Measurements from ENCODE around the gene FOXC2. TPM values are rescaled to one million over a fixed set of nuclear protein-coding genes. Genes with fewer than 3 reads are reported as not detected.

The FOXC2 gene
- total and polyA plus RNA-seq, 7 donors, result under 0.01 to 0.81 (median 0.39) TPM; not detected in 1

DNA sequence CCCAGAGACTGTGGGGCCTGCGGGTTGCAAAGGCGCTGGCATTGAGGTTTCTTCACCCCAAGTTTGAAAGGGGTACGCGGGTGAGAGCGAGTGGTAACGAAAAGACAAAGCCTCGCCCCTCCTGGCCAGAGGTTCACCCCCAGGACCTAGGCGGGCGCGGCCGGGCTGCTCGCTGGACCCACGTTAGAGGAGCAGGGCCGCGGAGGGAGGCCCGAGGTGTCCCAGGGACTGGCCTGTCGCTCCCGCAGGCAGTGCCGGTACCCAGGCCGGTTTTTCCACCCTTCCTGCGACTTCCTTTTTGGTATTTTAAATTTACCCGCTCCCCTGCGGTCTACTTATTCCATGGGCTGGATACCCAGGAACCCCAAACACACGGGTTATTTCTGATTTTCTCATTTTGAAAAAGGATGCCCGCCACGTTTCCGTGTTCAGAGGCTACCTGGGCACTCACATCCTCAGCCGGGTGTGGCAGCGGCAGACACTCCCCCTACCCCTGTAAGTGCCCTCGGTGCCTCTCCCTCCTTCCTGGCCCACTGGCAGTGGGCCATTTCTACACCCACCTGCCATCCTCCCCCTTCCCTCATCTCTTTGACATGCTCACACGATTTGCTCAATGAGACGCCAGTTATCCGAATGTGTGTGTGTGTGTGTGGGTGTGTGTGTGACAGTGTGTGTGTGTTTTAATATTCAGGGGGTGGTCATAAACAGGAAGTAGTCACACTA, 10.1 kb downstream of the FOXC2 start:
- WGBS, 2 donors, result 6 to 12% methylated on average over 33 of the region's 33 CpGs
- Histone ChIP-seq H3K4me1 (peaks cover 0 to 31% (median 20%) of the 10 kb centered on the region in 4 donors), H3K4me3 (peak overlapping the region in 3 of 4 donors; percentile 14 to 35 (median 33)), H3K36me3 (no peaks in the 10 kb centered on the region), H3K27ac (peak overlapping the region in 3 of 4 donors; percentile 2 to 58 (median 14)), H3K9me3 (no peaks in the 10 kb centered on the region), H3K27me3 (peaks cover 46 to 100% (median 75%) of the 10 kb centered on the region in 3 donors)
- no peak for DNase-seq
- no peak for TF ChIP-seq POLR2A (IDR thresholded peaks at IDR 0.05)
- TF ChIP-seq, protein P1, sequence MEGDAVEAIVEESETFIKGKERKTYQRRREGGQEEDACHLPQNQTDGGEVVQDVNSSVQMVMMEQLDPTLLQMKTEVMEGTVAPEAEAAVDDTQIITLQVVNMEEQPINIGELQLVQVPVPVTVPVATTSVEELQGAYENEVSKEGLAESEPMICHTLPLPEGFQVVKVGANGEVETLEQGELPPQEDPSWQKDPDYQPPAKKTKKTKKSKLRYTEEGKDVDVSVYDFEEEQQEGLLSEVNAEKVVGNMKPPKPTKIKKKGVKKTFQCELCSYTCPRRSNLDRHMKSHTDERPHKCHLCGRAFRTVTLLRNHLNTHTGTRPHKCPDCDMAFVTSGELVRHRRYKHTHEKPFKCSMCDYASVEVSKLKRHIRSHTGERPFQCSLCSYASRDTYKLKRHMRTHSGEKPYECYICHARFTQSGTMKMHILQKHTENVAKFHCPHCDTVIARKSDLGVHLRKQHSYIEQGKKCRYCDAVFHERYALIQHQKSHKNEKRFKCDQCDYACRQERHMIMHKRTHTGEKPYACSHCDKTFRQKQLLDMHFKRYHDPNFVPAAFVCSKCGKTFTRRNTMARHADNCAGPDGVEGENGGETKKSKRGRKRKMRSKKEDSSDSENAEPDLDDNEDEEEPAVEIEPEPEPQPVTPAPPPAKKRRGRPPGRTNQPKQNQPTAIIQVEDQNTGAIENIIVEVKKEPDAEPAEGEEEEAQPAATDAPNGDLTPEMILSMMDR (IDR thresholded peaks at IDR 0.05), result no peak
- no peak for TF ChIP-seq EP300 (IDR thresholded peaks at IDR 0.05)
- TF ChIP-seq POLR2AphosphoS5 (IDR thresholded peaks at IDR 0.05), result no peak
- intact Hi-C loops (cut with DNase I), result loop anchor here (10.0 kb wide), 1 partner anchor 178 kb away; no protein-coding TSS in a partner anchor

DNA sequence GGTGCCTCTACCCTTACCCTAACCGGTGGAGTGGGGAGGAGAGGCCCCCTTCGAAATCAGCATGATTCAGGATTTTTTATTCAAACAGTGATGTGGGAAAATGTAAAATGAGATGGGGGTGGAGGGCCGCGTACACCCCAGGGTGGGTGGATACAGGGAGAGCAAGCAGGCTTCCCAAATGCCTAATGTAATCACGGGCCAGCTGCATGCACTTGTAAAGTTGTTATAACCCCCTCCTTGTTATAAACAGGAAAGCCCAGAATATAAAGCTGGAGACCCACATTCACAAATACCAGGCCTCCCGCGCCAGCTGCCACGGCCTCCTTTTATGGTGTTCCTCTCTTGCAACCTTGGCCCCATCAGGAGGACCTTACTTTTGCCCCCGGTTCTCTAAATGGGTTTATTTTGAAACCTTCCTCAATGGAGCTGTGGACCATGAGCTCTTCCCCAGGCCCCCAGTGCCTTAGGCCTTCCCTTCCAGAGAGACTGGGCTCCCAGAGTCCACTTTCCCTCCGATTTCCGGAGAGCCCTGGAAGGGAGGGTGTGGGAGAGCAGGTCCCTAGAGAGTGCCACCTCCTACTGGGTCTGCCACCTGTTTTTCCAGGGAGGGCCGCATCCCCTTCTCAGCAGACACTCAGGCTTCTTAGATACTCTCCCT, 10.8 kb downstream of the FOXC2 start:
- H3K27ac ChIP-seq, result peak overlapping the region in 2 of 4 donors; percentile 2 to 38
- no peaks in the 10 kb centered on the region for H3K9me3 ChIP-seq
- H3K36me3 ChIP-seq, result no peaks in the 10 kb centered on the region
- WGBS, 2 donors, result 22 to 51% methylated on average over 12 of the region's 12 CpGs
- intact Hi-C loops (cut with DNase I), result loop anchor here (10.0 kb wide), 1 partner anchor 177 kb away; no protein-coding TSS in a partner anchor
- no peak for DNase-seq
- peaks cover 42 to 100% (median 68%) of the 10 kb centered on the region in 3 donors for H3K27me3 ChIP-seq
- peaks cover 0 to 31% (median 20%) of the 10 kb centered on the region in 4 donors for H3K4me1 ChIP-seq
- no peak overlapping the region for H3K4me3 ChIP-seq
- no peak for TF ChIP-seq EP300 (IDR thresholded peaks at IDR 0.05)
- TF ChIP-seq POLR2AphosphoS5 (IDR thresholded peaks at IDR 0.05), result no peak
- no peak for TF ChIP-seq POLR2A (IDR thresholded peaks at IDR 0.05)
- TF ChIP-seq, protein P1 (IDR thresholded peaks at IDR 0.05), result no peak

DNA sequence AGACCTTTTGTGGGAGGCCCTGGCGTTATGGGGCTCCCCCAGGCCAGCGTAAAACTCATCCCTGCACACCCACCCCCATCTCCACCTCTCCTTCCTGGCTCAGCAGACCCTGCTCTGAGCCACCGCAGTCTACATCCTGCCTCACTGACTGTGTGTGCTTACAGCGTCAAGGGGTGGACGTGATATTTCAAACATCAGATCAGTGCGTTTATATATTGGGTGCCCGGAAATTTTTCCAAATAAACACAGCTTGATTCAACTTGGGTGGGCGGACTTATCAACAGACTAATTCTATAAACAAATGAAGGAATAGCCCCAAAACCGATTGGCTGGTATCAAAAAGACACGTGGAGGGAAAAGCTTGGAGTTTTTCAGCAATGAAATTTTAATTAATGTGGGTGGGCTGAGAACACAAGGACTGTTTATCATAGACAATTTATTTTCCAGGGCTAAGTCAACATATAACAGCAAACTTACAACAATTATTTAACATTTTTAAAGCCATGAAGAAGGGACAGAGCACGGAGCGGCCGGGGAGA, 11.5 kb downstream of the FOXC2 start, which contains the start of gene FOXL1:
Gene FOXL1 (plus strand): TSS at position 489 of the 539 bp plus-strand sequence. CDS start 175 bp downstream, outside the sequence.
- H3K27me3 ChIP-seq, result peaks cover 39 to 99% (median 61%) of the 10 kb centered on the region in 3 donors
- intact Hi-C loops (cut with DNase I), result loop anchor here (10.0 kb wide), 1 partner anchor 177 kb away; no protein-coding TSS in a partner anchor
- peaks cover 0 to 31% (median 20%) of the 10 kb centered on the region in 4 donors for H3K4me1 ChIP-seq
- no peak for DNase-seq
- H3K36me3 ChIP-seq, result no peaks in the 10 kb centered on the region
- peak within 1 kb of the TSS in 1 of 4 donors; percentile 3 for H3K4me3 ChIP-seq
- peak within 1 kb of the TSS in 2 of 4 donors; percentile 38 to 39 for H3K27ac ChIP-seq
- TF ChIP-seq EP300 (IDR thresholded peaks at IDR 0.05) (no peak), POLR2A (IDR thresholded peaks at IDR 0.05) (no peak), POLR2AphosphoS5 (IDR thresholded peaks at IDR 0.05) (no peak)
- TF ChIP-seq, protein P1 (IDR thresholded peaks at IDR 0.05), result no peak
- whole genome bisulfite sequencing, 2 donors, result 42 to 58% methylated on average over 13 of the region's 13 CpGs
- H3K9me3 ChIP-seq, result no peaks in the 10 kb centered on the region

DNA sequence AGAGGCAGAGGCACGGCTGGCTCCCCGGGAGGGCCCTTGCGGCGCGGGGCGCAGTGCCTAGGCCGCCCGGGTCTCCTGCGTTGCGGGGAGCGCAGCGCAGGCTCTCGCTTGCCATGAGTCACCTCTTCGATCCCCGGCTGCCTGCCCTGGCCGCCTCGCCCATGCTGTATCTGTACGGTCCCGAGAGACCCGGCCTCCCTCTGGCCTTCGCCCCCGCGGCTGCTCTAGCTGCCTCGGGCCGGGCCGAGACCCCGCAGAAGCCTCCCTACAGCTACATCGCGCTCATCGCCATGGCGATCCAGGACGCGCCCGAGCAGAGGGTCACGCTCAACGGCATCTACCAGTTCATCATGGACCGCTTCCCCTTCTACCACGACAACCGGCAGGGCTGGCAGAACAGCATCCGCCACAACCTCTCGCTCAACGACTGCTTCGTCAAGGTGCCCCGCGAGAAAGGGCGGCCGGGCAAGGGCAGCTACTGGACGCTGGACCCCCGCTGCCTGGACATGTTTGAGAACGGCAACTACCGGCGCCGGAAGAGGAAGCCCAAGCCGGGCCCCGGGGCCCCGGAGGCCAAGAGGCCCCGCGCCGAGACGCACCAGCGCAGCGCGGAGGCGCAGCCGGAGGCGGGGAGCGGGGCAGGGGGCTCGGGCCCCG, 12.1 kb downstream of the FOXC2 start:
- no peak for TF ChIP-seq EP300 (IDR thresholded peaks at IDR 0.05)
- TF ChIP-seq POLR2A (IDR thresholded peaks at IDR 0.05), result no peak
- TF ChIP-seq POLR2AphosphoS5 (IDR thresholded peaks at IDR 0.05), result no peak
- TF ChIP-seq, protein P1 (IDR thresholded peaks at IDR 0.05), result no peak
- Histone ChIP-seq H3K27ac (peak overlapping the region in 2 of 4 donors; percentile 38 to 39), H3K4me1 (peaks cover 0 to 31% (median 20%) of the 10 kb centered on the region in 4 donors), H3K27me3 (peaks cover 39 to 99% (median 56%) of the 10 kb centered on the region in 3 donors), H3K4me3 (peak overlapping the region in 1 of 4 donors; percentile 3), H3K36me3 (no peaks in the 10 kb centered on the region), H3K9me3 (no peaks in the 10 kb centered on the region)
- intact Hi-C loops (cut with DNase I), result loop anchor here (10.0 kb wide), 1 partner anchor 176 kb away; no protein-coding TSS in a partner anchor
- WGBS, 2 donors, result 6 to 17% methylated on average over 69 of the region's 69 CpGs
- no peak for DNase-seq

Data from sigmoid colon (tissue), 7 donors.